T-cell (primary cell): Measurements from ENCODE around the gene MITF. TPM values are rescaled to one million over a fixed set of nuclear protein-coding genes. Genes with fewer than 3 reads are reported as not detected.

ENCODE experiments used
- ATAC-seq, 4 experiments: fragments of 200-7000 bp in 3 of 4; fragments of 150-1000 bp in 1 of 4; cut with Tn5 transposase; replicated peaks in 1 of 4; 1 replicate in 3 of 4; 2 replicates in 1 of 4; pipeline ENCODE4 v1.10.0; 2021; ENCODE audit warnings: moderate library complexity in 3 of 4, mild to moderate bottlenecking in 2 of 4, moderate number of reproducible peaks in 1 of 4
- CTCF ChIA-PET, 2 donors: fragments of 300-600 bp; sonication (Branson Sonifier 250); formaldehyde crosslinking; loops; one replicate each; lab custom pipeline; 2022; ENCODE audit warnings: antibody characterized with exemption in 2 of 2; lab: Charles Lee
- POLR2A ChIA-PET, 2 donors: fragments of 300-600 bp; sonication (Branson Sonifier 250); formaldehyde crosslinking; loops; one replicate each; lab custom pipeline; 2022; ENCODE audit warnings: antibody characterized with exemption in 2 of 2; lab: Charles Lee
- DNase-seq, 35 experiments: peaks; one replicate each; pipeline versions ENCODE4 v3.0.0 to v3.0.0-alpha.2; 2013 to 2023
- H3K27ac ChIP-seq: one replicate; pipeline ENCODE4 v1.5.1; 2013; ENCODE audit warnings: low read length
- H3K27me3 ChIP-seq, 2 experiments: replicated peaks in 1 of 2; 1 replicate in 1 of 2; 2 replicates in 1 of 2; pipeline versions ENCODE4 v1.6.1 to v1.7.0; 2013; ENCODE audit warnings: low read length in 1 of 2, mixed read lengths in 1 of 2; ENCODE audit not compliant: control insufficient read depth in 2 of 2, insufficient read depth in 2 of 2; ENCODE audit errors: extremely low read depth in 1 of 2
- H3K36me3 ChIP-seq, 2 donors: 1 replicate in 1 of 2; 2 replicates in 1 of 2; pipeline versions ENCODE4 v1.6.1 to v1.7.0; 2013; ENCODE audit warnings: low read length in 1 of 2; ENCODE audit not compliant: control insufficient read depth in 2 of 2, insufficient read depth in 1 of 2; ENCODE audit errors: extremely low read depth in 1 of 2
- H3K4me1 ChIP-seq, 2 experiments: 1 replicate in 1 of 2; 2 replicates in 1 of 2; pipeline versions ENCODE4 v1.6.1 to v1.7.0; 2013; ENCODE audit warnings: low read length in 2 of 2, mixed read lengths in 1 of 2; ENCODE audit not compliant: insufficient read depth in 2 of 2, control insufficient read depth in 1 of 2; ENCODE audit errors: extremely low read depth in 1 of 2
- H3K4me3 ChIP-seq, 2 donors: 1 replicate in 1 of 2; 2 replicates in 1 of 2; pipeline versions ENCODE4 v1.5.1 to v1.7.0; 2013; ENCODE audit warnings: mild to moderate bottlenecking in 2 of 2, low read length in 1 of 2, moderate library complexity in 1 of 2; ENCODE audit not compliant: control insufficient read depth in 1 of 2; ENCODE audit errors: extremely low read depth in 1 of 2
- H3K9me3 ChIP-seq: 2 replicates; pipeline ENCODE4 v1.7.0; 2013
- H3K27ac Mint-ChIP-seq, 2 donors: one replicate each; pipeline ENCODE4 v1.8.0; 2020 to 2021; ENCODE audit warnings: mild to moderate bottlenecking in 2 of 2, mixed read lengths in 2 of 2
- H3K27me3 Mint-ChIP-seq, 2 donors: one replicate each; pipeline ENCODE4 v1.8.0; 2021 to 2022; ENCODE audit warnings: mixed read lengths in 2 of 2
- H3K36me3 Mint-ChIP-seq: one replicate; pipeline ENCODE4 v1.8.0; 2021; ENCODE audit warnings: mixed read lengths
- H3K4me1 Mint-ChIP-seq, 3 donors: one replicate each; pipeline ENCODE4 v1.8.0; 2020 to 2022; ENCODE audit warnings: mixed read lengths in 3 of 3, mild to moderate bottlenecking in 1 of 3
- H3K4me3 Mint-ChIP-seq, 3 donors: one replicate each; pipeline ENCODE4 v1.8.0; 2020 to 2022; ENCODE audit warnings: mild to moderate bottlenecking in 3 of 3, mixed read lengths in 3 of 3, moderate library complexity in 3 of 3
- H3K9me3 Mint-ChIP-seq, 3 donors: one replicate each; pipeline ENCODE4 v1.8.0; 2020 to 2022; ENCODE audit warnings: mixed read lengths in 3 of 3
- WGBS: methylation state at CpG from one replicate; pipeline ENCODE4 v1.1.5; 2013; ENCODE audit warnings: missing lambda C conversion rate; ENCODE audit not compliant: insufficient coverage; 5-methylcytosine and 5-hydroxymethylcytosine counted together
- total RNA-seq, 35 experiments: library from RNA in 6 of 35; stranded (reverse) in 6 of 35; fragments of 120-200 nt in 1 of 35; gene quantifications; one replicate each; pipeline versions ENCODE4 v1.2.1 to v1.2.4 and lab custom pipeline; 2013 to 2026

The MITF gene
- total RNA-seq, 5 donors from 2014 or later (not counting 1 experiment from before 2014, with no cell fraction given) = 0.09 to 0.51 (median 0.24) TPM; not detected in 1

- H3K4me1 ChIP-seq = no peaks in the 10 kb centered on the region
- Mint-ChIP-seq H3K36me3 (no peaks in the 10 kb centered on the region), H3K9me3 (no peaks in the 10 kb centered on the region), H3K27me3 (peaks cover 1 to 10% of the 10 kb centered on the region in 2 donors), H3K27ac (no peak overlapping the region), H3K4me3 (no peak overlapping the region), H3K4me1 (no peaks in the 10 kb centered on the region)
- no CpG with 5 or more reads among the region's 4 CpGs for WGBS
- H3K27me3 ChIP-seq = no peaks in the 10 kb centered on the region
- H3K9me3 ChIP-seq = no peaks in the 10 kb centered on the region
- DNase-seq (no peak), ATAC-seq (no peak)
- no peaks in the 10 kb centered on the region for H3K36me3 ChIP-seq
- no peak overlapping the region for H3K4me3 ChIP-seq
- POLR2A ChIA-PET = no interaction called here
- no peak overlapping the region for H3K27ac ChIP-seq
- CTCF ChIA-PET = no interaction called here
Measured at GRCh38 chr3:69922521-69923000, 183.3 kb downstream of the MITF start.

DNA sequence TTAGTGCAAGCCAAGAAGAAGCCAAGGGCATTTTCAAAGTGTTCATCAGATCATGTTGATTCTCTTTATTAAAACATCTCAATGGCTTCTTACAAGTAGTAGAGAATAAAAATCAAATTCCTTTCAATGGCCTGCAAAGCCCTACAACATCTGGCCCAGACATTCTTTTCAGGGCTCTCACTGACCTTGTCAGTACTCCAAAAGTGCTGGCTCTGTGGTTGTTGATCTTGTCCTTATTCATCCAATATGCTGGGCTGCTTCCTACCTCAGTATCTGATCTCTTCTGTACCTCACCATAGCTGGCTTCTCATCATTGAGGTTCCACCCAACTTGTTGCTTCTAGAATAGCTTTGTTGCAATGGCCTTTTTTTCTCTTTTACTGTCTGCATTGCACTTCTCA, 186.2 kb downstream of the MITF start:
- Mint-ChIP-seq H3K4me3 (no peak overlapping the region), H3K9me3 (no peaks in the 10 kb centered on the region), H3K36me3 (no peaks in the 10 kb centered on the region), H3K27me3 (peaks cover 0 to 8% of the 10 kb centered on the region in 2 donors), H3K4me1 (no peaks in the 10 kb centered on the region), H3K27ac (no peak overlapping the region)
- CTCF ChIA-PET = no interaction called here
- Histone ChIP-seq H3K27ac (no peak overlapping the region), H3K27me3 (no peaks in the 10 kb centered on the region), H3K4me1 (no peaks in the 10 kb centered on the region), H3K9me3 (no peaks in the 10 kb centered on the region), H3K36me3 (no peaks in the 10 kb centered on the region), H3K4me3 (no peak overlapping the region)
- no peak for DNase-seq
- POLR2A ChIA-PET = no interaction called here
- no peak for ATAC-seq

GRCh38 chr3:69926385-69926784, 187.1 kb downstream of the MITF start:
- ATAC-seq (no peak), DNase-seq (no peak)
- Mint-ChIP-seq H3K36me3 (no peaks in the 10 kb centered on the region), H3K27ac (no peak overlapping the region), H3K27me3 (peaks cover 0 to 5% of the 10 kb centered on the region in 2 donors), H3K4me3 (no peak overlapping the region), H3K9me3 (no peaks in the 10 kb centered on the region), H3K4me1 (no peaks in the 10 kb centered on the region)
- 80% methylated on average over 4 of the region's 8 CpGs for WGBS
- H3K27me3 ChIP-seq = no peaks in the 10 kb centered on the region
- H3K4me3 ChIP-seq = no peak overlapping the region
- ChIA-PET POLR2A (no interaction called here), CTCF (no interaction called here)
- H3K36me3 ChIP-seq = no peaks in the 10 kb centered on the region
- H3K9me3 ChIP-seq = no peaks in the 10 kb centered on the region
- H3K4me1 ChIP-seq = no peaks in the 10 kb centered on the region
- H3K27ac ChIP-seq = no peak overlapping the region

- Histone ChIP-seq H3K27ac (no peak overlapping the region), H3K9me3 (no peaks in the 10 kb centered on the region), H3K4me1 (no peaks in the 10 kb centered on the region), H3K27me3 (no peaks in the 10 kb centered on the region), H3K4me3 (no peak overlapping the region), H3K36me3 (no peaks in the 10 kb centered on the region)
- Mint-ChIP-seq H3K4me3 (no peak overlapping the region), H3K36me3 (no peaks in the 10 kb centered on the region), H3K4me1 (no peaks in the 10 kb centered on the region), H3K27ac (no peak overlapping the region), H3K9me3 (no peaks in the 10 kb centered on the region), H3K27me3 (peaks cover 0 to 5% of the 10 kb centered on the region in 2 donors)
- POLR2A ChIA-PET = no interaction called here
- CTCF ChIA-PET = no interaction called here
- DNase-seq (no peak), ATAC-seq (no peak)
Measured at GRCh38 chr3:69927571-69927970, 188.3 kb downstream of the MITF start.

- H3K27ac Mint-ChIP-seq = no peak overlapping the region
- ATAC-seq (no peak), DNase-seq (no peak)
- H3K27me3 ChIP-seq = no peaks in the 10 kb centered on the region
- ChIA-PET CTCF (no interaction called here), POLR2A (no interaction called here)
- no peaks in the 10 kb centered on the region for H3K36me3 Mint-ChIP-seq
- no peaks in the 10 kb centered on the region for H3K36me3 ChIP-seq
- H3K27ac ChIP-seq = no peak overlapping the region
- H3K27me3 Mint-ChIP-seq = no peaks in the 10 kb centered on the region
- H3K4me3 ChIP-seq = no peak overlapping the region
- H3K9me3 Mint-ChIP-seq = no peaks in the 10 kb centered on the region
- H3K4me1 Mint-ChIP-seq = no peaks in the 10 kb centered on the region
- no peak overlapping the region for H3K4me3 Mint-ChIP-seq
- WGBS = 69% methylated on average over 3 of the region's 4 CpGs
- H3K4me1 ChIP-seq = no peaks in the 10 kb centered on the region
- H3K9me3 ChIP-seq = no peaks in the 10 kb centered on the region
Measured at GRCh38 chr3:69929019-69929418, 189.8 kb downstream of the MITF start.

DNA sequence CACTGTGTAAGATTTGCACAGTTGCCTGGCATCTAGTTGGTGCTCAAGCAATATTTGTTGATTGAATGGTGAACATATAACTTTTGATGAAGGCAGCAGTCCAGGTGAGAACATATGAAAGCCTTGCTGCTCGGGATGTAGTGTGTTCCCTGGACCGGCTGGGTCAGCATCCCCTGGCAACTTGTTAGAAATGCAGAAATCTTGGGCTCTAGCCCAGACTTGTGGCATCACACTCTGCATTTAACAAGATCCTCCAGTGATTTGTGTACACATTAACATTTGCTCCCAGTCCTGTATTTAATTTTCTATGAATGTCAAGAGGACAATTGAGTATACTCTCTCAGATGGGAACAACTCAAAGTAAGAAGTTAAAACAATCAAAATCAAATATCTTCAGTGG, 191.3 kb downstream of the MITF start:
- POLR2A ChIA-PET = no interaction called here
- no peaks in the 10 kb centered on the region for H3K27me3 ChIP-seq
- no peaks in the 10 kb centered on the region for H3K36me3 ChIP-seq
- WGBS = 94% methylated on average over 2 of the region's 2 CpGs
- H3K4me3 ChIP-seq = no peak overlapping the region
- no peaks in the 10 kb centered on the region for H3K9me3 ChIP-seq
- no peaks in the 10 kb centered on the region for H3K27me3 Mint-ChIP-seq
- CTCF ChIA-PET = no interaction called here
- no peaks in the 10 kb centered on the region for H3K36me3 Mint-ChIP-seq
- no peak for ATAC-seq
- no peaks in the 10 kb centered on the region for H3K4me1 ChIP-seq
- no peaks in the 10 kb centered on the region for H3K4me1 Mint-ChIP-seq
- H3K4me3 Mint-ChIP-seq = no peak overlapping the region
- H3K27ac Mint-ChIP-seq = no peak overlapping the region
- DNase-seq = no peak
- no peak overlapping the region for H3K27ac ChIP-seq
- H3K9me3 Mint-ChIP-seq = no peaks in the 10 kb centered on the region

DNA sequence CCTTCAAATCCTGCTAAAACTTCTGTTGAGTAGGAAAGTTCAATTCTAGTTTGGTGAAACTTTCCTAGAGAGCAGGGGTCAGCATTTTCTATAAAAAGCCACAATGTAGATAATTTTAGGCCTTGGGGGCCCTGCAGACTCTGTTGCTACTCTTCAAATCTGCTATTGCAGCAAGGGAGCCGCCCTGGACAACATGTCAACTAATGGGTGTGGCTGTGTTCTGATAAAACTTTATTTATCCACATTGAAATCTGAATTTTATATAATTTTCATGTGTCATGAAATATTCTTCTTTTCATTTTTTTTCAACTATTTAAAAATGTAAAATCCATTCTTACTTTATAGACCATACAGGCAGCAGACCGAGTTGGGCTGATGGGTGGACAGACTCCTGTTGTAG, 192.8 kb downstream of the MITF start:
- ATAC-seq = no peak

More for the DNA sequence above, 192.8 kb downstream of the MITF start:
- H3K9me3 Mint-ChIP-seq = no peaks in the 10 kb centered on the region
- H3K36me3 Mint-ChIP-seq = no peaks in the 10 kb centered on the region
- no peak overlapping the region for H3K4me3 Mint-ChIP-seq
- Histone ChIP-seq H3K27ac (no peak overlapping the region), H3K9me3 (no peaks in the 10 kb centered on the region), H3K27me3 (no peaks in the 10 kb centered on the region), H3K4me1 (no peaks in the 10 kb centered on the region), H3K4me3 (no peak overlapping the region), H3K36me3 (no peaks in the 10 kb centered on the region)
- POLR2A ChIA-PET = no interaction called here
- no peaks in the 10 kb centered on the region for H3K27me3 Mint-ChIP-seq
- no CpG with 5 or more reads among the region's 2 CpGs for WGBS
- CTCF ChIA-PET = no interaction called here
- no peaks in the 10 kb centered on the region for H3K4me1 Mint-ChIP-seq
- no peak for DNase-seq
- no peak overlapping the region for H3K27ac Mint-ChIP-seq
